GM18907 (cell line): ENCODE results near the gene ABCB9.

Experiments used
- ATAC-seq: cut with Tn5 transposase; IDR thresholded peaks from one replicate; pipeline ENCODE4 v1.9.1; 2021; ENCODE audit warnings: mild to moderate bottlenecking, moderate library complexity; ENCODE audit not compliant: unreplicated experiment

Gene ABCB9

GRCh38 chr12:122884091-122884826 is 82.0 kb downstream of the ABCB9 start:
- no peak for ATAC-seq

GRCh38 chr12:122882908-122883558 is 83.2 kb downstream of the ABCB9 start:
- ATAC-seq: no peak

GRCh38 chr12:122880668-122881067 is 85.6 kb downstream of the ABCB9 start:
- no peak for ATAC-seq

GRCh38 chr12:122880155-122880667 is 86.1 kb downstream of the ABCB9 start:
- no peak for ATAC-seq
